ENCODE data around the gene LIPN.

The LIPN gene

GRCh38 chr10:88827671-88828070 is 67.9 kb downstream of the LIPN start:
- no peak overlapping the region for H3K27ac Mint-ChIP-seq
- no peaks in the 10 kb centered on the region for H3K27me3 Mint-ChIP-seq
- H3K4me1 Mint-ChIP-seq (ENCODE audit: low read depth), result peaks cover 70% of the 10 kb centered on the region
- H3K9me3 Mint-ChIP-seq, result peaks cover 3% of the 10 kb centered on the region
- no peaks in the 10 kb centered on the region for H3K36me3 Mint-ChIP-seq (ENCODE audit: low read depth)
- no peak overlapping the region for H3K4me3 Mint-ChIP-seq
- no peak for DNase-seq

- H3K4me3 Mint-ChIP-seq, result no peak overlapping the region
- peaks cover 76% of the 10 kb centered on the region for H3K4me1 Mint-ChIP-seq (ENCODE audit: low read depth)
- no peak overlapping the region for H3K27ac Mint-ChIP-seq
- H3K36me3 Mint-ChIP-seq (ENCODE audit: low read depth), result no peaks in the 10 kb centered on the region
- H3K9me3 Mint-ChIP-seq, result peaks cover 3% of the 10 kb centered on the region
- no peak for DNase-seq
- no peaks in the 10 kb centered on the region for H3K27me3 Mint-ChIP-seq
These were observed 68.5 kb downstream of the LIPN start for GRCh38 chr10:88828310-88828709.
